Panc1 (cell line): ENCODE measurements around the gene MORN4. TPM values are rescaled to one million over a fixed set of nuclear protein-coding genes. Genes with fewer than 3 reads are reported as not detected.

Experiments used
- ATAC-seq: fragments of 200-7000 bp; cut with Tn5 transposase; 2 replicates; pipeline ENCODE4 v1.9.1; 2020; ENCODE audit warnings: mild to moderate bottlenecking, moderate library complexity
- BruUV-seq: library from RNA; stranded (reverse); fragments of 400-500 nt; replicated peaks from 2 replicates; lab custom pipeline; 2021; lab: Mats Ljungman, UMichigan
- CTCF ChIA-PET: fragments of 300-600 bp; sonication (Branson Sonifier 250); formaldehyde crosslinking; loops from one replicate; lab custom pipeline; 2022; ENCODE audit warnings: antibody characterized with exemption; lab: Charles Lee
- POLR2A ChIA-PET: fragments of 300-600 bp; sonication (Branson Sonifier 250); formaldehyde crosslinking; loops from one replicate; lab custom pipeline; 2022; ENCODE audit warnings: antibody characterized with exemption; lab: Charles Lee
- DNase-seq: peaks from one replicate; pipeline ENCODE4 v3.0.0-alpha.2; 2010; ENCODE audit warnings: low read depth, low spot score
- H3K27ac ChIP-seq: 2 replicates; pipeline ENCODE4 v1.5.1; 2011; ENCODE audit warnings: mild to moderate bottlenecking, low read length, inconsistent platforms
- H3K27me3 ChIP-seq: fragments of 200-500 bp; sonication (Bioruptor generic); 2 replicates; pipeline ENCODE4 v1.6.0; 2014; ENCODE audit warnings: low read length, inconsistent platforms; ENCODE audit not compliant: control insufficient read depth, insufficient read depth
- H3K36me3 ChIP-seq: fragments of 200-500 bp; sonication (Bioruptor generic); 2 replicates; pipeline ENCODE4 v1.5.1; 2014; ENCODE audit warnings: inconsistent platforms, mild to moderate bottlenecking, low read length, moderate library complexity; ENCODE audit not compliant: control insufficient read depth, insufficient read depth
- H3K4me1 ChIP-seq: 2 replicates; pipeline ENCODE4 v1.5.1; 2011; ENCODE audit warnings: inconsistent platforms, mild to moderate bottlenecking, low read length, moderate library complexity; ENCODE audit not compliant: control insufficient read depth, insufficient read depth
- H3K4me3 ChIP-seq, 2 experiments: 2 replicates each; pipeline ENCODE4 v1.5.1; 2011 to 2012; ENCODE audit warnings: low read depth in 2 of 2, low read length in 2 of 2, mild to moderate bottlenecking in 2 of 2, inconsistent platforms in 1 of 2, moderate library complexity in 1 of 2
- H3K9me3 ChIP-seq: fragments of 200-500 bp; sonication (Bioruptor generic); 2 replicates; pipeline ENCODE4 v1.5.1; 2014; ENCODE audit warnings: low read depth, mild to moderate bottlenecking, inconsistent platforms, low read length, moderate library complexity; ENCODE audit not compliant: control insufficient read depth, insufficient read depth
- CTCF ChIP-seq: fragments of 450-650 bp; IDR thresholded peaks from 2 replicates; pipeline ENCODE4 v1.5.1; 2017; ENCODE audit warnings: mild to moderate bottlenecking
- POLR2AphosphoS5 ChIP-seq: IDR thresholded peaks from 2 replicates; pipeline ENCODE4 v1.6.1; 2012; ENCODE audit warnings: mild to moderate bottlenecking, low read depth, low read length, moderate library complexity
- SIN3A ChIP-seq: IDR thresholded peaks from 2 replicates; pipeline ENCODE4 v1.6.1; 2012; ENCODE audit warnings: low read depth, mild to moderate bottlenecking, low read length, moderate library complexity, borderline replicate concordance; ENCODE audit not compliant: insufficient read depth
- TCF7L2 ChIP-seq: IDR thresholded peaks from 2 replicates; pipeline ENCODE4 v1.6.1; 2011; ENCODE audit warnings: mild to moderate bottlenecking, low read depth, low read length, inconsistent platforms
- in situ Hi-C: cut with HindIII; loops from 2 replicates; pipeline ENCODE4 v1.10.0; 2016; ENCODE audit warnings: low sequenced_read_pairs, low pct_unique_long_range_greater_than_20kb
- intact Hi-C: fragments of 100-400 bp; cut with micrococcal nuclease; formaldehyde crosslinking; loops from one replicate; pipeline ENCODE4 v1.10.0; 2022; ENCODE audit not compliant: unreplicated experiment
- total RNA-seq: library from RNA; stranded (reverse); gene quantifications from one replicate; pipeline ENCODE4 v1.2.1, GENCODE V29; 2021; ENCODE audit not compliant: unreplicated experiment
- TF ChIP-seq, protein P1 (sequence below), 2 experiments: IDR thresholded peaks; 2 replicates each; pipeline ENCODE4 v1.6.1; 2011 to 2012; ENCODE audit warnings: low read depth in 2 of 2, control low read depth in 1 of 2, low read length in 1 of 2, mild to moderate bottlenecking in 1 of 2, moderate library complexity in 1 of 2; ENCODE audit not compliant: insufficient read depth in 1 of 2

MORN4 gene
- total RNA-seq, 1 experiment from 2014 or later = 17.9 TPM

DNA sequence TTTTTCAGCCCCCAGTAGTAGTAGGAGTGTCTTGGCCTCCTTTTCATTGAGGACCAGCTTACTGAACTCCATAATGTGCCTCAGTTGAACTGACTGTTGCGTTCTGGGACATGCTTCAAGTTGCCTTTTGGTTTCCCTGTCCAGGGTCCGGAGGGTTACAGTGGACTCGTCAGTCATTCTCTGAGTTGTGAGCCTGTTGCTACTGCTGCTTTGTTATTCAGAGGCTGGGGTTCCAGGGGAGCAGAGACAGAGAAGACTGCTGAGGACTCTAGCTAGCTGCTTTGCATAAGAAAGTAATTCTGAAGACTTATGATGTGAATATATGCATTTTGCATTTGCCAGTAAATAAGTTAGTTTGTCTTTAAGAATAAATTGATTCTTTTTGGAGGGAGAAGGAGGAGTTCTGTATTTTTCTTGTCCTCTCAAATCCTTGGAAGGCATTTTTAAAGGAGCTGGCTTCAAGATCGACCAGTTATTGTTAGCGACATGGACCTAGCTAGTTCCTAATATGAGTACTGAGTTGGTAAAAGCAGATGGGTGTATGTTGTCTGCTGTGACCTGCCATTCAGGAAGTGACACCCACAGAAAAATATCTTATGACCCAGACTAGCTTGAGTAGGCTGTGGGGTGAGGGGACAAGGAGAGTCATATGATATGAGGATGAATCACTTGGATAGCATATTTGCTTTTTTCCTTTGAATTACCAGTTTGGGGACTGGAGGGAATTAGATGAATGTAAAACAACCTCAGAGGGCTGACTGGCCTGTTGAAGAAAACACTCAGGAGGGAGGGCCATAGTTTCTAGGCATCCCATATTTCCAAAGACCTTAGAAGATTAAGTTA is 15.5 kb upstream of the MORN4 start:
- ChIA-PET POLR2A (no interaction called here), CTCF (no interaction called here)
- Histone ChIP-seq H3K4me1 (peaks cover 8% of the 10 kb centered on the region), H3K27me3 (no peaks in the 10 kb centered on the region), H3K9me3 (no peaks in the 10 kb centered on the region), H3K36me3 (no peaks in the 10 kb centered on the region), H3K27ac (peak overlapping the region; percentile 10; the same call in 1 of the 2 replicates), H3K4me3 (no peak overlapping the region)
- intact Hi-C loops = no loop called here
- ATAC-seq (peak; percentile 81), DNase-seq (peak; percentile 76)
- TF ChIP-seq TCF7L2 = no peak
- TF ChIP-seq POLR2AphosphoS5 = no peak
- TF ChIP-seq CTCF = no peak
- no peak for TF ChIP-seq SIN3A
- TF ChIP-seq, protein P1, sequence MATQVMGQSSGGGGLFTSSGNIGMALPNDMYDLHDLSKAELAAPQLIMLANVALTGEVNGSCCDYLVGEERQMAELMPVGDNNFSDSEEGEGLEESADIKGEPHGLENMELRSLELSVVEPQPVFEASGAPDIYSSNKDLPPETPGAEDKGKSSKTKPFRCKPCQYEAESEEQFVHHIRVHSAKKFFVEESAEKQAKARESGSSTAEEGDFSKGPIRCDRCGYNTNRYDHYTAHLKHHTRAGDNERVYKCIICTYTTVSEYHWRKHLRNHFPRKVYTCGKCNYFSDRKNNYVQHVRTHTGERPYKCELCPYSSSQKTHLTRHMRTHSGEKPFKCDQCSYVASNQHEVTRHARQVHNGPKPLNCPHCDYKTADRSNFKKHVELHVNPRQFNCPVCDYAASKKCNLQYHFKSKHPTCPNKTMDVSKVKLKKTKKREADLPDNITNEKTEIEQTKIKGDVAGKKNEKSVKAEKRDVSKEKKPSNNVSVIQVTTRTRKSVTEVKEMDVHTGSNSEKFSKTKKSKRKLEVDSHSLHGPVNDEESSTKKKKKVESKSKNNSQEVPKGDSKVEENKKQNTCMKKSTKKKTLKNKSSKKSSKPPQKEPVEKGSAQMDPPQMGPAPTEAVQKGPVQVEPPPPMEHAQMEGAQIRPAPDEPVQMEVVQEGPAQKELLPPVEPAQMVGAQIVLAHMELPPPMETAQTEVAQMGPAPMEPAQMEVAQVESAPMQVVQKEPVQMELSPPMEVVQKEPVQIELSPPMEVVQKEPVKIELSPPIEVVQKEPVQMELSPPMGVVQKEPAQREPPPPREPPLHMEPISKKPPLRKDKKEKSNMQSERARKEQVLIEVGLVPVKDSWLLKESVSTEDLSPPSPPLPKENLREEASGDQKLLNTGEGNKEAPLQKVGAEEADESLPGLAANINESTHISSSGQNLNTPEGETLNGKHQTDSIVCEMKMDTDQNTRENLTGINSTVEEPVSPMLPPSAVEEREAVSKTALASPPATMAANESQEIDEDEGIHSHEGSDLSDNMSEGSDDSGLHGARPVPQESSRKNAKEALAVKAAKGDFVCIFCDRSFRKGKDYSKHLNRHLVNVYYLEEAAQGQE (IDR thresholded peaks at IDR 0.05; ENCODE audit: insufficient read depth in 1 of 2, low read depth in 2 of 2, low read length in 1 of 2) = no peak
- no TSS peak for BruUV-seq
- in situ Hi-C loops = no loop called here

DNA sequence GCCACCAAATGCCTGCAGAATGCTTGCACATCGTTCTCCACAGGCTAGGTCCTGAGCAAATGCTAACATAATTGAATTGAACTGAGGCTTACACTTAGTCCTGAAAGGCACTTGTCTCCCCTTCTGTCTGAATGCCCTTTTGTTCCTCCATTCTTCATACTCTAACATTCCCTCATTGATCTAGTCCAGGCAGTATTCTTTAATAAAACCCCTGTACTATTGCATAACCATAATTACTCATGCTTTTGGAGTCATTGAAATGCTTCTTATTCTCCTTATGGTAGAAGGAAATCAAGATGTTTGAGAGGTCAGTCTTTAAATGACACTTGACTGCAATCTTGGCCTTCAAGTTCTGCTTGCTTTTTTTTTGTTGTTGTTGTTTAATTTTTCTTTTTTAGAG is 14.3 kb upstream of the MORN4 start:
- Histone ChIP-seq H3K27ac (no peak overlapping the region), H3K27me3 (no peaks in the 10 kb centered on the region), H3K4me3 (no peak overlapping the region), H3K9me3 (no peaks in the 10 kb centered on the region), H3K4me1 (peaks cover 8% of the 10 kb centered on the region), H3K36me3 (no peaks in the 10 kb centered on the region)
- intact Hi-C loops = no loop called here
- CTCF ChIA-PET = interaction anchor here (0.7 kb wide), 1 partner anchor 96 kb away, joined by 4 read pairs; no protein-coding TSS in a partner anchor
- no peak for DNase-seq
- in situ Hi-C loops = no loop called here
- POLR2A ChIA-PET = no interaction called here
- no peak for ATAC-seq
- BruUV-seq = no TSS peak
- TF ChIP-seq POLR2AphosphoS5 (no peak), SIN3A (no peak)
- TF ChIP-seq, protein P1 (IDR thresholded peaks at IDR 0.05; ENCODE audit: insufficient read depth in 1 of 2, low read depth in 2 of 2, low read length in 1 of 2) = no peak
